Measurements from ENCODE around the gene ALDH3B2.
A peak's percentile ranks its signal among the peaks of the same experiment; 100 is the strongest.

Gene ALDH3B2

GRCh38 chr11:67656278-67656922 is 18.0 kb downstream of the ALDH3B2 start:
- no peak overlapping the region for H3K9ac ChIP-seq (ENCODE audit: low read depth, low read length, poor library complexity, severe bottlenecking)
- no peak overlapping the region for H3K4me2 ChIP-seq (ENCODE audit: low read depth, low read length, poor library complexity, severe bottlenecking)
- H3K4me3 ChIP-seq (ENCODE audit: low read length, poor library complexity, severe bottlenecking) = no peak overlapping the region
- H3K9me3 ChIP-seq (ENCODE audit: insufficient read depth, low read depth, low read length) = no peaks in the 10 kb centered on the region; the same call in 1 of the 2 replicates
- H3K79me2 ChIP-seq (ENCODE audit: insufficient read depth, low read length) = no peaks in the 10 kb centered on the region
- TF ChIP-seq, protein P1, sequence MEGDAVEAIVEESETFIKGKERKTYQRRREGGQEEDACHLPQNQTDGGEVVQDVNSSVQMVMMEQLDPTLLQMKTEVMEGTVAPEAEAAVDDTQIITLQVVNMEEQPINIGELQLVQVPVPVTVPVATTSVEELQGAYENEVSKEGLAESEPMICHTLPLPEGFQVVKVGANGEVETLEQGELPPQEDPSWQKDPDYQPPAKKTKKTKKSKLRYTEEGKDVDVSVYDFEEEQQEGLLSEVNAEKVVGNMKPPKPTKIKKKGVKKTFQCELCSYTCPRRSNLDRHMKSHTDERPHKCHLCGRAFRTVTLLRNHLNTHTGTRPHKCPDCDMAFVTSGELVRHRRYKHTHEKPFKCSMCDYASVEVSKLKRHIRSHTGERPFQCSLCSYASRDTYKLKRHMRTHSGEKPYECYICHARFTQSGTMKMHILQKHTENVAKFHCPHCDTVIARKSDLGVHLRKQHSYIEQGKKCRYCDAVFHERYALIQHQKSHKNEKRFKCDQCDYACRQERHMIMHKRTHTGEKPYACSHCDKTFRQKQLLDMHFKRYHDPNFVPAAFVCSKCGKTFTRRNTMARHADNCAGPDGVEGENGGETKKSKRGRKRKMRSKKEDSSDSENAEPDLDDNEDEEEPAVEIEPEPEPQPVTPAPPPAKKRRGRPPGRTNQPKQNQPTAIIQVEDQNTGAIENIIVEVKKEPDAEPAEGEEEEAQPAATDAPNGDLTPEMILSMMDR (conservative IDR thresholded peaks at IDR 0.05; ENCODE audit: low read length) = no peak
- no peak for TF ChIP-seq EZH2phosphoT487 (IDR thresholded peaks at IDR 0.05; ENCODE audit: borderline replicate concordance)
- H3K9me2 ChIP-seq (replicated peaks; ENCODE audit: low read depth, low read length) = no peaks in the 10 kb centered on the region
- H2AFZ ChIP-seq (ENCODE audit: low read length) = no peak overlapping the region
- H3K27me3 ChIP-seq (ENCODE audit: insufficient read depth, low read length, poor library complexity, severe bottlenecking) = no peaks in the 10 kb centered on the region
- no peaks in the 10 kb centered on the region for H3K36me3 ChIP-seq (ENCODE audit: insufficient read depth, low read length)
- H3F3A ChIP-seq (ENCODE audit: low read depth) = 0 out of 2 replicates have a peak, but pooled peaks cover 2% of the 10 kb centered on the region
- peaks cover 25% of the 10 kb centered on the region for H3K4me1 ChIP-seq (ENCODE audit: insufficient read depth, low read length, poor library complexity, severe bottlenecking)
- H4K20me1 ChIP-seq (ENCODE audit: insufficient read depth, low read length, poor library complexity, severe bottlenecking) = no peaks in the 10 kb centered on the region

- Histone ChIP-seq H3K27me3 (ENCODE audit: insufficient read depth, low read length, poor library complexity, severe bottlenecking) (no peaks in the 10 kb centered on the region), H3K4me1 (ENCODE audit: insufficient read depth, low read length, poor library complexity, severe bottlenecking) (peaks cover 42% of the 10 kb centered on the region), H3K4me2 (ENCODE audit: low read depth, low read length, poor library complexity, severe bottlenecking) (no peak overlapping the region), H3K9ac (ENCODE audit: low read depth, low read length, poor library complexity, severe bottlenecking) (no peak overlapping the region), H3K36me3 (ENCODE audit: insufficient read depth, low read length) (no peaks in the 10 kb centered on the region), H3K4me3 (ENCODE audit: low read length, poor library complexity, severe bottlenecking) (no peak overlapping the region), H3K79me2 (ENCODE audit: insufficient read depth, low read length) (no peaks in the 10 kb centered on the region), H3K9me3 (ENCODE audit: insufficient read depth, low read depth, low read length) (no peaks in the 10 kb centered on the region; the same call in 1 of the 2 replicates), H4K20me1 (ENCODE audit: insufficient read depth, low read length, poor library complexity, severe bottlenecking) (no peaks in the 10 kb centered on the region), H3K9me2 (replicated peaks; ENCODE audit: low read depth, low read length) (no peaks in the 10 kb centered on the region), H2AFZ (ENCODE audit: low read length) (no peak overlapping the region), H3F3A (ENCODE audit: low read depth) (0 out of 2 replicates have a peak, but pooled peaks cover 2% of the 10 kb centered on the region)
- no peak for TF ChIP-seq EZH2phosphoT487 (IDR thresholded peaks at IDR 0.05; ENCODE audit: borderline replicate concordance)
- TF ChIP-seq, protein P1 (conservative IDR thresholded peaks at IDR 0.05; ENCODE audit: low read length) = no peak
Observed at GRCh38 chr11:67654225-67654624, 20.2 kb downstream of the ALDH3B2 start.

DNA sequence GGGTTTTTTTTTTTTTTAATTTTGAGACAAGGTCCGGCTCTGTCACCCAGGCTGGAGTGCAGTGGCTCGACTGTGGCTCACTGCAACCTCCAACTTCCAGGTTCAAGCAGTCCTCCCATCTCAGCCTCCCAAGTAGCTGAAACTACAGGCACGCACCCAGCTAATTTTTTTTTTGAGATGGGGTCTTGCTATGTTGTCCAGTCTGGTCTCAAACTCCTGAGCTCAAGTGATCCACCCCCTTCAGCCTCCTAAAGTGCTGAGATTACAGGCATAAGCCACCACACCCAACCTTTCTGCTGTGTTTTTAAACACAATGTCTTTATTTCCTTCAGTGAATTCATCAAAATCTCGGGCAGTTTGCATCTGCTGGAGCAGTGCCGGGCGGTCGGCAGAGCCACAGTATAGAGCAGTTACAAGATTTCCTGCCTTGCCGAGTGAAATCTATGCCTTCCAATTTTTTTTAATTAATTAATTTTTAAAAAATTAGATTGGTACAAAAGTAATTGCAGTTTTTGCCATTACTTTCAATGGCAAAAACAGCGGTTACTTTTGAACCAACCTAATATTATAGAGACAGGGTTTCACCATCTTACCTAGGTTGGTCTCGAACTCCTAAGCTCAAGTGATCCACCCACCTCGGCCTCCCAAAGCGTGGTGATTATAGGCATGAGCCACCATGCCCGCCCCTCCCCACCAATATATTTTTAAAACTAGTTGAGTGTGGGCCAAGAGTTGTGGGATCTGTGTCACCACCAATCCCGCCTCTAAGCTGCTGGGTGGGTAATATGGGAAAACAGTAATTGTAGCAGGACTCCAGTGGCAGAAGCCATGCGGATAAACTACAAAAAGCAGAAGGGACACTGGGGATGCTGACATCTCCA is 21.2 kb downstream of the ALDH3B2 start:
- H4K20me1 ChIP-seq (ENCODE audit: insufficient read depth, low read length, poor library complexity, severe bottlenecking) = no peaks in the 10 kb centered on the region
- H3K4me1 ChIP-seq (ENCODE audit: insufficient read depth, low read length, poor library complexity, severe bottlenecking) = peaks cover 43% of the 10 kb centered on the region
- H3K79me2 ChIP-seq (ENCODE audit: insufficient read depth, low read length) = no peaks in the 10 kb centered on the region
- TF ChIP-seq, protein P1 (conservative IDR thresholded peaks at IDR 0.05; ENCODE audit: low read length) = no peak
- H3K27me3 ChIP-seq (ENCODE audit: insufficient read depth, low read length, poor library complexity, severe bottlenecking) = no peaks in the 10 kb centered on the region
- H3K9me2 ChIP-seq (replicated peaks; ENCODE audit: low read depth, low read length) = no peaks in the 10 kb centered on the region
- peak overlapping the region; percentile 44 for H3K9ac ChIP-seq (ENCODE audit: low read depth, low read length, poor library complexity, severe bottlenecking)
- peak overlapping the region; percentile 14 for H3K4me3 ChIP-seq (ENCODE audit: low read length, poor library complexity, severe bottlenecking)
- H3K9me3 ChIP-seq (ENCODE audit: insufficient read depth, low read depth, low read length) = no peaks in the 10 kb centered on the region; the same call in 1 of the 2 replicates
- H3K4me2 ChIP-seq (ENCODE audit: low read depth, low read length, poor library complexity, severe bottlenecking) = peak overlapping the region; percentile 69
- H2AFZ ChIP-seq (ENCODE audit: low read length) = no peak overlapping the region
- H3K36me3 ChIP-seq (ENCODE audit: insufficient read depth, low read length) = no peaks in the 10 kb centered on the region
- H3F3A ChIP-seq (ENCODE audit: low read depth) = 0 out of 2 replicates have a peak, but pooled peaks cover 2% of the 10 kb centered on the region
